Neural cell (in vitro differentiated cells): ENCODE results near the gene ATP9B. TPM values are rescaled to one million over a fixed set of nuclear protein-coding genes. Genes with fewer than 3 reads are reported as not detected.

ENCODE experiments used
- H2AFZ ChIP-seq: fragments of 200-600, 300-800 bp; sonication (generic), shearing (Covaris generic); 2 replicates; pipeline ENCODE4 v1.6.0; 2014; ENCODE audit warnings: low read depth, mild to moderate bottlenecking, antibody characterized with exemption, low read length, moderate library complexity
- H3F3A ChIP-seq: fragments of 200-600 bp; shearing (Covaris generic); 2 replicates; pipeline ENCODE4 v1.6.1; 2016; ENCODE audit warnings: mild to moderate bottlenecking, moderate library complexity, mixed read lengths, antibody characterized with exemption, low read length; ENCODE audit not compliant: insufficient read depth, poor library complexity, severe bottlenecking
- H3K27ac ChIP-seq: fragments of 200-600, 300-800 bp; sonication (generic), shearing (Covaris generic); 2 replicates; pipeline ENCODE4 v1.5.1; 2014; ENCODE audit warnings: mild to moderate bottlenecking, low read length, moderate library complexity
- H3K27me3 ChIP-seq: fragments of 300-800, 200-600 bp; sonication (generic), shearing (Covaris generic); 2 replicates; pipeline ENCODE4 v1.6.0; 2014; ENCODE audit warnings: mild to moderate bottlenecking, low read depth, low read length, moderate library complexity; ENCODE audit not compliant: insufficient read depth
- H3K36me3 ChIP-seq: fragments of 300-800, 200-600 bp; sonication (generic), shearing (Covaris generic); 2 replicates; pipeline ENCODE4 v1.5.1; 2014; ENCODE audit warnings: mild to moderate bottlenecking, antibody characterized with exemption, low read length, moderate library complexity; ENCODE audit not compliant: insufficient read depth
- H3K4me2 ChIP-seq: fragments of 300-800, 200-600 bp; sonication (generic), shearing (Covaris generic); 2 replicates; pipeline ENCODE4 v1.6.0; 2014; ENCODE audit warnings: mild to moderate bottlenecking, low read length
- H3K4me3 ChIP-seq: fragments of 300-800, 200-600 bp; sonication (generic), shearing (Covaris generic); 2 replicates; pipeline ENCODE4 v1.5.1; 2014; ENCODE audit warnings: mild to moderate bottlenecking, low read length, moderate library complexity
- H3K79me2 ChIP-seq: fragments of 200-600 bp; shearing (Covaris generic); replicated peaks from 2 replicates; pipeline ENCODE4 v1.6.0; 2014; ENCODE audit warnings: mild to moderate bottlenecking, low read length, moderate library complexity; ENCODE audit not compliant: insufficient read depth
- H3K9ac ChIP-seq: fragments of 300-800, 200-600 bp; sonication (generic), shearing (Covaris generic); 2 replicates; pipeline ENCODE4 v1.6.1; 2016; ENCODE audit warnings: mild to moderate bottlenecking, low read length, mixed read lengths
- H3K9me2 ChIP-seq: fragments of 200-600 bp; shearing (Covaris generic); 2 replicates; pipeline ENCODE4 v1.6.1; 2016; ENCODE audit warnings: mild to moderate bottlenecking, low read length, mixed read lengths; ENCODE audit not compliant: insufficient read depth
- H3K9me3 ChIP-seq: fragments of 200-600, 300-800 bp; sonication (generic), shearing (Covaris generic); 2 replicates; pipeline ENCODE4 v1.6.1; 2016; ENCODE audit warnings: mild to moderate bottlenecking, mixed run types, low read length, moderate library complexity, mixed read lengths
- H4K20me1 ChIP-seq: fragments of 200-600 bp; shearing (Covaris generic); 2 replicates; pipeline ENCODE4 v1.6.1; 2016; ENCODE audit warnings: mild to moderate bottlenecking, mixed run types; ENCODE audit not compliant: insufficient read depth
- CTCF ChIP-seq: fragments of 450-650 bp; IDR thresholded peaks from 2 replicates; pipeline ENCODE4 v1.5.1; 2014; ENCODE audit warnings: antibody characterized with exemption, mild to moderate bottlenecking, moderate library complexity; ENCODE audit not compliant: poor library complexity, severe bottlenecking
- EP300 ChIP-seq: fragments of 450-650 bp; conservative IDR thresholded peaks from 2 replicates; pipeline ENCODE4 v1.6.1; 2014; ENCODE audit warnings: antibody characterized with exemption, mild to moderate bottlenecking, moderate library complexity; ENCODE audit not compliant: poor library complexity, severe bottlenecking
- EZH2 ChIP-seq: fragments of 200-600, 300-800 bp; shearing (Covaris generic), sonication (generic); IDR thresholded peaks from 2 replicates; pipeline ENCODE4 v1.6.1; 2014; ENCODE audit warnings: antibody characterized with exemption, low read length, borderline replicate concordance, mild to moderate bottlenecking; ENCODE audit not compliant: insufficient read depth, poor library complexity, severe bottlenecking
- MXI1 ChIP-seq: fragments of 450-650 bp; conservative IDR thresholded peaks from 2 replicates; pipeline ENCODE4 v1.6.1; 2014; ENCODE audit warnings: antibody characterized with exemption, mild to moderate bottlenecking; ENCODE audit not compliant: poor library complexity, severe bottlenecking
- POLR2AphosphoS5 ChIP-seq: IDR thresholded peaks from 2 replicates; pipeline ENCODE4 v1.6.1; 2012
- RAD21 ChIP-seq: fragments of 450-650 bp; conservative IDR thresholded peaks from 2 replicates; pipeline ENCODE4 v1.6.1; 2014; ENCODE audit warnings: antibody characterized with exemption, mild to moderate bottlenecking, moderate library complexity
- REST ChIP-seq: IDR thresholded peaks from 2 replicates; pipeline ENCODE4 v1.6.1; 2012; ENCODE audit warnings: borderline replicate concordance
- SMC3 ChIP-seq: fragments of 450-650 bp; conservative IDR thresholded peaks from 2 replicates; pipeline ENCODE4 v1.6.1; 2014; ENCODE audit warnings: antibody characterized with exemption, mild to moderate bottlenecking, moderate library complexity; ENCODE audit not compliant: poor library complexity
- TAF1 ChIP-seq: IDR thresholded peaks from 2 replicates; pipeline ENCODE4 v1.6.1; 2012; ENCODE audit warnings: low read depth
- polyA plus RNA-seq: library from polyadenylated mRNA; depleted of rRNA; stranded (reverse); fragments of >200 nt; gene quantifications from 2 replicates; pipeline ENCODE4 v1.2.3, GENCODE V29; 2014

The ATP9B gene
- polyA plus RNA-seq, 1 donor from 2014 or later, result 15.4 TPM

- H3F3A ChIP-seq, result no peaks in the 10 kb centered on the region
- no peak overlapping the region for H3K9ac ChIP-seq
- no peak overlapping the region for H3K4me3 ChIP-seq
- no peaks in the 10 kb centered on the region for H3K79me2 ChIP-seq
- no peaks in the 10 kb centered on the region for H3K9me2 ChIP-seq
- H3K36me3 ChIP-seq, result no peaks in the 10 kb centered on the region
- no peaks in the 10 kb centered on the region for H4K20me1 ChIP-seq
- no peak overlapping the region for H2AFZ ChIP-seq
- no peaks in the 10 kb centered on the region for H3K27me3 ChIP-seq
- no peak overlapping the region for H3K27ac ChIP-seq
- peaks cover 6% of the 10 kb centered on the region for H3K9me3 ChIP-seq
- no peak for TF ChIP-seq SMC3
- no peak for TF ChIP-seq EP300
- H3K4me2 ChIP-seq, result no peak overlapping the region
Measured at GRCh38 chr18:79173742-79174141, 104.5 kb downstream of the ATP9B start.

- Histone ChIP-seq H3K9ac (no peak overlapping the region), H3K27ac (no peak overlapping the region), H3K36me3 (no peaks in the 10 kb centered on the region), H3K9me3 (no peaks in the 10 kb centered on the region), H3K4me3 (no peak overlapping the region), H4K20me1 (no peaks in the 10 kb centered on the region), H3F3A (no peaks in the 10 kb centered on the region), H3K9me2 (no peaks in the 10 kb centered on the region), H3K4me2 (no peak overlapping the region), H2AFZ (no peak overlapping the region), H3K27me3 (no peaks in the 10 kb centered on the region), H3K79me2 (no peaks in the 10 kb centered on the region)
- TF ChIP-seq REST (no peak), CTCF (no peak), MXI1 (no peak), POLR2AphosphoS5 (no peak), EZH2 (no peak), SMC3 (no peak), TAF1 (no peak), EP300 (no peak), RAD21 (no peak)
Measured at GRCh38 chr18:79178113-79178531, 108.9 kb downstream of the ATP9B start.
